Hypothalamus (tissue), 51 donors: Measurements from ENCODE around the gene DOCK3.
"Not testable (repeated sequence)": the region's sequence is repeated elsewhere in the genome, so short reads cannot be mapped to it uniquely, and the experiment has no call there.

Experiments used
- DNase-seq, 51 donors: peaks; one replicate each; lab custom pipeline; 2025; lab: John Stamatoyannopoulos, UW

DOCK3 gene

GRCh38 chr3:50649451-50649931, 25.2 kb upstream of the DOCK3 start:
- peak in 37 of 51 donors; percentile 12 to 86 (median 44) for DNase-seq

GRCh38 chr3:50650018-50650417, 24.7 kb upstream of the DOCK3 start:
- DNase-seq = no peak

- DNase-seq = no peak
These were observed 23.3 kb upstream of the DOCK3 start for GRCh38 chr3:50651445-50651844.

GRCh38 chr3:50651920-50652529, 22.7 kb upstream of the DOCK3 start:
- DNase-seq = peak in 20 of 51 donors; percentile 12 to 55 (median 28)

GRCh38 chr3:50652709-50653108, 22.0 kb upstream of the DOCK3 start:
- peak in 5 of 51 donors; percentile 4 to 31 (median 12) for DNase-seq

GRCh38 chr3:50653937-50654595, 20.7 kb upstream of the DOCK3 start:
- no peak for DNase-seq

GRCh38 chr3:50655009-50655830, 19.5 kb upstream of the DOCK3 start:
- DNase-seq = no peak

GRCh38 chr3:50656417-50657195, 18.1 kb upstream of the DOCK3 start:
- DNase-seq = no peak

GRCh38 chr3:50657407-50657806, 17.3 kb upstream of the DOCK3 start:
- no peak for DNase-seq

- DNase-seq = no peak
These were observed 16.9 kb upstream of the DOCK3 start for GRCh38 chr3:50657816-50658215.

GRCh38 chr3:50658416-50658815, 16.3 kb upstream of the DOCK3 start:
- DNase-seq = no peak

GRCh38 chr3:50658831-50659230, 15.9 kb upstream of the DOCK3 start:
- DNase-seq = no peak

- DNase-seq = no peak
These were observed 14.3 kb upstream of the DOCK3 start for GRCh38 chr3:50660386-50660785.

- no peak for DNase-seq
These were observed 13.3 kb upstream of the DOCK3 start for GRCh38 chr3:50661321-50661837.

- DNase-seq = no peak
These were observed 12.3 kb upstream of the DOCK3 start for GRCh38 chr3:50662408-50662807.

GRCh38 chr3:50665081-50665840, 9.5 kb upstream of the DOCK3 start:
- no peak for DNase-seq

GRCh38 chr3:50665841-50666115, 8.9 kb upstream of the DOCK3 start:
- not testable (repeated sequence) for DNase-seq

- DNase-seq = peak in 1 of 51 donors; percentile 16
These were observed 7.9 kb upstream of the DOCK3 start for GRCh38 chr3:50666837-50667236.

GRCh38 chr3:50671331-50671730, 3.4 kb upstream of the DOCK3 start:
- DNase-seq = peak in 9 of 51 donors; percentile 7 to 73 (median 17)

GRCh38 chr3:50672656-50673055, 2.1 kb upstream of the DOCK3 start:
- DNase-seq = no peak
